Upper lobe of left lung (tissue), 4 donors: ENCODE data around the gene SVBP.

Experiments
- CTCF ChIP-seq, 6 experiments: fragments of 450-650 bp in 4 of 6; fragments of 200-600 bp in 2 of 6; sonication (generic) in 2 of 6; IDR thresholded peaks; one replicate each; pipeline ENCODE4 v1.5.1; 2016 to 2019; ENCODE audit warnings: antibody characterized with exemption in 6 of 6
- POLR2AphosphoS5 ChIP-seq, 2 donors: sonication (generic); formaldehyde crosslinking; IDR thresholded peaks; one replicate each; pipeline ENCODE4 v1.5.1; 2017; ENCODE audit warnings: antibody characterized with exemption in 2 of 2

- TF ChIP-seq CTCF (IDR thresholded peaks at IDR 0.05) (no peak), POLR2AphosphoS5 (IDR thresholded peaks at IDR 0.05) (no peak)
Measured at GRCh38 chr1:42852608-42852980, 35.4 kb upstream of the SVBP start.
